GM23338 (cell line): ENCODE data around the gene PCBP3.

Source experiments
- CREB1 ChIP-seq: fragments of 250-450 bp; sonication (Bioruptor Pico); IDR thresholded peaks from 2 replicates; pipeline ENCODE4 v1.5.0; 2020; ENCODE audit warnings: low read depth, mild to moderate bottlenecking, moderate library complexity
- CTCF ChIP-seq, 2 experiments: fragments of 200-600 bp in 1 of 2; sonication (generic) in 1 of 2; conservative IDR thresholded peaks; 2 replicates each; pipeline versions ENCODE4 v1.5.1 to v1.6.1; 2016 to 2017; ENCODE audit warnings: antibody characterized with exemption in 2 of 2, low read depth in 2 of 2, mild to moderate bottlenecking in 2 of 2, moderate library complexity in 1 of 2
- ETS1 ChIP-seq: IDR thresholded peaks from 2 replicates; pipeline ENCODE4 v1.6.1; 2016; ENCODE audit warnings: antibody characterized with exemption
- EZH2 ChIP-seq: fragments of 200-600 bp; sonication (generic); IDR thresholded peaks from one replicate; pipeline ENCODE4 v1.8.0; 2017; ENCODE audit warnings: antibody characterized with exemption, mild to moderate bottlenecking, low read depth; ENCODE audit not compliant: unreplicated experiment
- EZH2phosphoT487 ChIP-seq: fragments of 200-600 bp; sonication (generic); IDR thresholded peaks from one replicate; pipeline ENCODE4 v1.8.1; 2018; ENCODE audit warnings: antibody characterized with exemption; ENCODE audit not compliant: unreplicated experiment
- JUNB ChIP-seq: IDR thresholded peaks from one replicate; pipeline ENCODE4 v1.6.1; 2016; ENCODE audit warnings: antibody characterized with exemption; ENCODE audit not compliant: unreplicated experiment
- NANOG ChIP-seq: IDR thresholded peaks from 2 replicates; pipeline ENCODE4 v1.6.1; 2016; ENCODE audit warnings: antibody characterized with exemption, borderline replicate concordance
- POLR2AphosphoS5 ChIP-seq: IDR thresholded peaks from 2 replicates; pipeline ENCODE4 v1.6.1; 2016; ENCODE audit warnings: antibody characterized with exemption, low read depth
- ZNF114 ChIP-seq: fragments of 250-450 bp; sonication (Bioruptor Pico); IDR thresholded peaks from 2 replicates; pipeline ENCODE4 v1.5.0; 2020; ENCODE audit warnings: mild to moderate bottlenecking, moderate library complexity
- ZNF331 ChIP-seq: fragments of 250-450 bp; sonication (Bioruptor Pico); IDR thresholded peaks from 2 replicates; pipeline ENCODE4 v1.5.0; 2020; ENCODE audit warnings: low read depth, mild to moderate bottlenecking, moderate library complexity
- TF ChIP-seq, protein P1 (sequence below): IDR thresholded peaks from one replicate; pipeline ENCODE4 v1.6.1; 2018; ENCODE audit warnings: antibody characterized with exemption; ENCODE audit not compliant: unreplicated experiment
- TF ChIP-seq, protein P2 (sequence below): fragments of 250-450 bp; sonication (Bioruptor Pico); IDR thresholded peaks from 2 replicates; pipeline ENCODE4 v1.5.0; 2020; ENCODE audit warnings: mild to moderate bottlenecking, moderate library complexity

DNA sequence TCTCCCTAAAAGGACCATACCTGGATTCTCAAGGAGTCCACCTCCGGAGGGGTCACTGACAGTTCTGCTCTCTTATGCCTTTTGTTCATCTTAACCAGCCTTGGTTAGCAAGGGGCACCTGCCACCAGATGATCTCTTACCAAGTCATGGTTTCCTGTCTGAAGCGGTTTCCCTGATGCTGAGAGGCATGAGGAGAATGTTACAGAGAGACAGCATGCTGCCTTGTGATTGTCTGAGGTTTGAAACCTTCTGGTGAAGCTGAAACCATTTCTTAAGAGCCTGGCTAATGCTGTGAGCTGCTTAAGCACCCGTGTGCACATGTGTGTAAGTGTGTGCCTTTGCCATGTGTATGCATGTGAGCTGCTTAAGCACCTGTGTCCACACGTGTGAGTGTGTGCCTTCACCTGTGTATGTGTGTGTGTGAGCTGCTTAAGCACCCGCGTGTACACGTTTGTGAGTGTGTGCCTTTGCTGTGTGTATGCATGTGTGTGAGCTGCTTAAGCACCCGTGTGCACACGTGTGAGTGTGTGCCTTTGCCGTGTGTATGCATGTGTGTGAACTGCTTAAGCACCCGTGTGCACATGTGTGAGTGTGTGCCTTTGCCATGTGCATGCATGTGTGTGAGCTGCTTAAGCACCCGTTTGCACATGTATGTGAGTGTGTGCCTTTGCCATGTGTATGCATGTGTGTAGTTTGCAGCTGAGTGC is 201.7 kb downstream of the PCBP3 start:
- TF ChIP-seq CTCF (conservative IDR thresholded peaks at IDR 0.05; ENCODE audit: low read depth in 2 of 2) (no peak), EZH2phosphoT487 (no peak), EZH2 (no peak), POLR2AphosphoS5 (no peak), ZNF331 (CRISPR knock-in tag) (no peak), CREB1 (CRISPR knock-in tag) (no peak), ETS1 (no peak), JUNB (no peak), NANOG (no peak), ZNF114 (CRISPR knock-in tag) (no peak)
- TF ChIP-seq, protein P1, sequence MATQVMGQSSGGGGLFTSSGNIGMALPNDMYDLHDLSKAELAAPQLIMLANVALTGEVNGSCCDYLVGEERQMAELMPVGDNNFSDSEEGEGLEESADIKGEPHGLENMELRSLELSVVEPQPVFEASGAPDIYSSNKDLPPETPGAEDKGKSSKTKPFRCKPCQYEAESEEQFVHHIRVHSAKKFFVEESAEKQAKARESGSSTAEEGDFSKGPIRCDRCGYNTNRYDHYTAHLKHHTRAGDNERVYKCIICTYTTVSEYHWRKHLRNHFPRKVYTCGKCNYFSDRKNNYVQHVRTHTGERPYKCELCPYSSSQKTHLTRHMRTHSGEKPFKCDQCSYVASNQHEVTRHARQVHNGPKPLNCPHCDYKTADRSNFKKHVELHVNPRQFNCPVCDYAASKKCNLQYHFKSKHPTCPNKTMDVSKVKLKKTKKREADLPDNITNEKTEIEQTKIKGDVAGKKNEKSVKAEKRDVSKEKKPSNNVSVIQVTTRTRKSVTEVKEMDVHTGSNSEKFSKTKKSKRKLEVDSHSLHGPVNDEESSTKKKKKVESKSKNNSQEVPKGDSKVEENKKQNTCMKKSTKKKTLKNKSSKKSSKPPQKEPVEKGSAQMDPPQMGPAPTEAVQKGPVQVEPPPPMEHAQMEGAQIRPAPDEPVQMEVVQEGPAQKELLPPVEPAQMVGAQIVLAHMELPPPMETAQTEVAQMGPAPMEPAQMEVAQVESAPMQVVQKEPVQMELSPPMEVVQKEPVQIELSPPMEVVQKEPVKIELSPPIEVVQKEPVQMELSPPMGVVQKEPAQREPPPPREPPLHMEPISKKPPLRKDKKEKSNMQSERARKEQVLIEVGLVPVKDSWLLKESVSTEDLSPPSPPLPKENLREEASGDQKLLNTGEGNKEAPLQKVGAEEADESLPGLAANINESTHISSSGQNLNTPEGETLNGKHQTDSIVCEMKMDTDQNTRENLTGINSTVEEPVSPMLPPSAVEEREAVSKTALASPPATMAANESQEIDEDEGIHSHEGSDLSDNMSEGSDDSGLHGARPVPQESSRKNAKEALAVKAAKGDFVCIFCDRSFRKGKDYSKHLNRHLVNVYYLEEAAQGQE = no peak
- TF ChIP-seq, protein P2, sequence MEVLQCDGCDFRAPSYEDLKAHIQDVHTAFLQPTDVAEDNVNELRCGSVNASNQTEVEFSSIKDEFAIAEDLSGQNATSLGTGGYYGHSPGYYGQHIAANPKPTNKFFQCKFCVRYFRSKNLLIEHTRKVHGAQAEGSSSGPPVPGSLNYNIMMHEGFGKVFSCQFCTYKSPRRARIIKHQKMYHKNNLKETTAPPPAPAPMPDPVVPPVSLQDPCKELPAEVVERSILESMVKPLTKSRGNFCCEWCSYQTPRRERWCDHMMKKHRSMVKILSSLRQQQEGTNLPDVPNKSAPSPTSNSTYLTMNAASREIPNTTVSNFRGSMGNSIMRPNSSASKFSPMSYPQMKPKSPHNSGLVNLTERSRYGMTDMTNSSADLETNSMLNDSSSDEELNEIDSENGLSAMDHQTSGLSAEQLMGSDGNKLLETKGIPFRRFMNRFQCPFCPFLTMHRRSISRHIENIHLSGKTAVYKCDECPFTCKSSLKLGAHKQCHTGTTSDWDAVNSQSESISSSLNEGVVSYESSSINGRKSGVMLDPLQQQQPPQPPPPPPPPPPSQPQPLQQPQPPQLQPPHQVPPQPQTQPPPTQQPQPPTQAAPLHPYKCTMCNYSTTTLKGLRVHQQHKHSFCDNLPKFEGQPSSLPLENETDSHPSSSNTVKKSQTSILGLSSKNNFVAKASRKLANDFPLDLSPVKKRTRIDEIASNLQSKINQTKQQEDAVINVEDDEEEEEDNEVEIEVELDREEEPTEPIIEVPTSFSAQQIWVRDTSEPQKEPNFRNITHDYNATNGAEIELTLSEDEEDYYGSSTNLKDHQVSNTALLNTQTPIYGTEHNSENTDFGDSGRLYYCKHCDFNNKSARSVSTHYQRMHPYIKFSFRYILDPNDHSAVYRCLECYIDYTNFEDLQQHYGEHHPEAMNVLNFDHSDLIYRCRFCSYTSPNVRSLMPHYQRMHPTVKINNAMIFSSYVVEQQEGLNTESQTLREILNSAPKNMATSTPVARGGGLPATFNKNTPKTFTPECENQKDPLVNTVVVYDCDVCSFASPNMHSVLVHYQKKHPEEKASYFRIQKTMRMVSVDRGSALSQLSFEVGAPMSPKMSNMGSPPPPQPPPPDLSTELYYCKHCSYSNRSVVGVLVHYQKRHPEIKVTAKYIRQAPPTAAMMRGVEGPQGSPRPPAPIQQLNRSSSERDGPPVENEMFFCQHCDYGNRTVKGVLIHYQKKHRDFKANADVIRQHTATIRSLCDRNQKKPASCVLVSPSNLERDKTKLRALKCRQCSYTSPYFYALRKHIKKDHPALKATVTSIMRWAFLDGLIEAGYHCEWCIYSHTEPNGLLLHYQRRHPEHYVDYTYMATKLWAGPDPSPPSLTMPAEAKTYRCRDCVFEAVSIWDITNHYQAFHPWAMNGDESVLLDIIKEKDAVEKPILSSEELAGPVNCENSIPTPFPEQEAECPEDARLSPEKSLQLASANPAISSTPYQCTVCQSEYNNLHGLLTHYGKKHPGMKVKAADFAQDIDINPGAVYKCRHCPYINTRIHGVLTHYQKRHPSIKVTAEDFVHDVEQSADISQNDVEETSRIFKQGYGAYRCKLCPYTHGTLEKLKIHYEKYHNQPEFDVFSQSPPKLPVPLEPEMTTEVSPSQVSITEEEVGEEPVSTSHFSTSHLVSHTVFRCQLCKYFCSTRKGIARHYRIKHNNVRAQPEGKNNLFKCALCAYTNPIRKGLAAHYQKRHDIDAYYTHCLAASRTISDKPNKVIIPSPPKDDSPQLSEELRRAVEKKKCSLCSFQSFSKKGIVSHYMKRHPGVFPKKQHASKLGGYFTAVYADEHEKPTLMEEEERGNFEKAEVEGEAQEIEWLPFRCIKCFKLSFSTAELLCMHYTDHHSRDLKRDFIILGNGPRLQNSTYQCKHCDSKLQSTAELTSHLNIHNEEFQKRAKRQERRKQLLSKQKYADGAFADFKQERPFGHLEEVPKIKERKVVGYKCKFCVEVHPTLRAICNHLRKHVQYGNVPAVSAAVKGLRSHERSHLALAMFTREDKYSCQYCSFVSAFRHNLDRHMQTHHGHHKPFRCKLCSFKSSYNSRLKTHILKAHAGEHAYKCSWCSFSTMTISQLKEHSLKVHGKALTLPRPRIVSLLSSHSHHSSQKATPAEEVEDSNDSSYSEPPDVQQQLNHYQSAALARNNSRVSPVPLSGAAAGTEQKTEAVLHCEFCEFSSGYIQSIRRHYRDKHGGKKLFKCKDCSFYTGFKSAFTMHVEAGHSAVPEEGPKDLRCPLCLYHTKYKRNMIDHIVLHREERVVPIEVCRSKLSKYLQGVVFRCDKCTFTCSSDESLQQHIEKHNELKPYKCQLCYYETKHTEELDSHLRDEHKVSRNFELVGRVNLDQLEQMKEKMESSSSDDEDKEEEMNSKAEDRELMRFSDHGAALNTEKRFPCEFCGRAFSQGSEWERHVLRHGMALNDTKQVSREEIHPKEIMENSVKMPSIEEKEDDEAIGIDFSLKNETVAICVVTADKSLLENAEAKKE (CRISPR knock-in tag) = no peak
